ENCODE data around the gene NOS3. TPM values are rescaled to one million over a fixed set of nuclear protein-coding genes. Genes with fewer than 3 reads are reported as not detected.

The NOS3 gene
- total and polyA plus RNA-seq, 9 of the 15 experiments (the other 6 are each of a cell fraction or from before 2014, with no cell fraction given): 1.1 to 121 (median 23.6) TPM

GRCh38 chr7:151060416-151061212 is 69.8 kb downstream of the NOS3 start (continued):
- TF ChIP-seq REST (IDR thresholded peaks at IDR 0.05; ENCODE audit: borderline replicate concordance): 0 out of 2 replicates have a peak, but pooled peaks have one; percentile 18
- TF ChIP-seq REST (CRISPR knock-in tag; IDR thresholded peaks at IDR 0.05; ENCODE audit: low read depth): no peak
- no peak for TF ChIP-seq KDM1A (IDR thresholded peaks at IDR 0.05)
- TF ChIP-seq EHMT2 (IDR thresholded peaks at IDR 0.05): no peak
- TF ChIP-seq PTRF (tag; IDR thresholded peaks at IDR 0.05): no peak
- TF ChIP-seq ZNF232 (CRISPR knock-in tag; IDR thresholded peaks at IDR 0.05): no peak
- peak; percentile 59 for TF ChIP-seq NFIC (IDR thresholded peaks at IDR 0.05)
- TF ChIP-seq L3MBTL2 (IDR thresholded peaks at IDR 0.05): 0 out of 2 replicates have a peak, but pooled peaks have one; percentile 4
- 0 out of 2 replicates have a peak, but pooled peaks have one; percentile 6 for TF ChIP-seq LEF1 (IDR thresholded peaks at IDR 0.05)
- peak; percentile 74 for TF ChIP-seq HMGN3 (IDR thresholded peaks at IDR 0.05; ENCODE audit: borderline replicate concordance, extremely low read depth, insufficient read length, low read depth, low read length)
- TF ChIP-seq HLTF (IDR thresholded peaks at IDR 0.05): no peak
- TF ChIP-seq SNAPC5 (CRISPR knock-in tag; IDR thresholded peaks at IDR 0.05): no peak
- no peak for TF ChIP-seq CBX3 (IDR thresholded peaks at IDR 0.05; ENCODE audit: borderline replicate concordance in 1 of 2, low read length in 2 of 2)
- no peak for TF ChIP-seq PBX2 (CRISPR knock-in tag; IDR thresholded peaks at IDR 0.05; ENCODE audit: low read depth)
- TF ChIP-seq PBX2 (tag; conservative IDR thresholded peaks at IDR 0.05; ENCODE audit: low read depth): no peak
- TF ChIP-seq HOXB6 (CRISPR knock-in tag; IDR thresholded peaks at IDR 0.05; ENCODE audit: borderline replicate concordance): 0 out of 2 replicates have a peak, but pooled peaks have one; percentile 35

All from K562 (cell line).